NOMO-1 (cell line): ENCODE measurements around the gene EVA1B.
A peak's percentile ranks its signal among the peaks of the same experiment; 100 is the strongest.

Experiments used
- DNase-seq, 2 experiments: peaks; one replicate each; lab custom pipeline; 2025; ENCODE audit not compliant: unreplicated experiment in 2 of 2; lab: John Stamatoyannopoulos, UW

EVA1B gene

GRCh38 chr1:36346741-36347370 lies 23.4 kb upstream of the EVA1B start:
- DNase-seq, result no peak

- no peak for DNase-seq
Observed at GRCh38 chr1:36345353-36345752, 21.9 kb upstream of the EVA1B start.

GRCh38 chr1:36344395-36344680 lies 20.9 kb upstream of the EVA1B start:
- DNase-seq, result no peak

GRCh38 chr1:36343651-36344394 lies 20.4 kb upstream of the EVA1B start:
- no peak for DNase-seq

- DNase-seq, result peak in 1 of 2 experiments; percentile 22
Observed at GRCh38 chr1:36342426-36343185, 19.2 kb upstream of the EVA1B start.

- DNase-seq, result no peak
Observed at GRCh38 chr1:36341626-36342320, 18.3 kb upstream of the EVA1B start.

- no peak for DNase-seq
Observed at GRCh38 chr1:36339615-36340014, 16.2 kb upstream of the EVA1B start.

GRCh38 chr1:36339215-36339614 lies 15.8 kb upstream of the EVA1B start:
- DNase-seq, result no peak

- DNase-seq, result no peak
Observed at GRCh38 chr1:36337830-36338229, 14.4 kb upstream of the EVA1B start.

- no peak for DNase-seq
Observed at GRCh38 chr1:36330940-36331339, 7.5 kb upstream of the EVA1B start.

- no peak for DNase-seq
Observed at GRCh38 chr1:36329817-36330216, 6.4 kb upstream of the EVA1B start.

GRCh38 chr1:36328713-36329112 lies 5.3 kb upstream of the EVA1B start:
- no peak for DNase-seq

GRCh38 chr1:36328088-36328480 lies 4.6 kb upstream of the EVA1B start:
- DNase-seq, result no peak

- DNase-seq, result no peak
Observed at GRCh38 chr1:36327421-36328087, 4.1 kb upstream of the EVA1B start.

GRCh38 chr1:36326499-36326898 lies 3.1 kb upstream of the EVA1B start:
- DNase-seq, result no peak

GRCh38 chr1:36324353-36324703 lies 883 bp upstream of the EVA1B start:
- no peak for DNase-seq

- no peak for DNase-seq
Observed at GRCh38 chr1:36322786-36323635, 434 bp downstream of the EVA1B start.

- DNase-seq, result no peak
Observed at GRCh38 chr1:36322041-36322785, 1.2 kb downstream of the EVA1B start.
